CD14-positive monocyte (primary cell): ENCODE data around the gene MIAT. TPM values are rescaled to one million over a fixed set of nuclear protein-coding genes. Genes with fewer than 3 reads are reported as not detected.

Experiments used
- DNase-seq, 3 donors: peaks; one replicate each; pipeline ENCODE4 v3.0.0-alpha.2; 2011 to 2022
- H2AFZ ChIP-seq: 2 replicates; pipeline ENCODE4 v1.6.0; 2012; ENCODE audit warnings: mild to moderate bottlenecking, low read depth, low read length, inconsistent platforms; ENCODE audit not compliant: insufficient read depth, poor library complexity, severe bottlenecking
- H3K27ac ChIP-seq, 2 donors: 1 replicate in 1 of 2; 2 replicates in 1 of 2; pipeline ENCODE4 v1.5.1; 2012 to 2013; ENCODE audit warnings: low read length in 2 of 2, control low read depth in 1 of 2, inconsistent platforms in 1 of 2, low read depth in 1 of 2, mild to moderate bottlenecking in 1 of 2
- H3K27me3 ChIP-seq, 2 donors: one replicate each; pipeline versions ENCODE4 v1.6.0 to v1.6.1; 2011 to 2013; ENCODE audit warnings: low read length in 2 of 2; ENCODE audit not compliant: control insufficient read depth in 2 of 2, insufficient read depth in 2 of 2
- H3K36me3 ChIP-seq, 2 donors: replicated peaks in 1 of 2; 1 replicate in 1 of 2; 2 replicates in 1 of 2; pipeline versions ENCODE4 v1.5.1 to v1.6.1; 2012 to 2013; ENCODE audit warnings: low read length in 2 of 2, control low read depth in 1 of 2, inconsistent platforms in 1 of 2, mild to moderate bottlenecking in 1 of 2; ENCODE audit not compliant: insufficient read depth in 2 of 2, control insufficient read depth in 1 of 2
- H3K4me1 ChIP-seq, 2 donors: 1 replicate in 1 of 2; 2 replicates in 1 of 2; pipeline versions ENCODE4 v1.5.1 to v1.6.1; 2012 to 2013; ENCODE audit warnings: low read length in 2 of 2, control low read depth in 1 of 2, inconsistent platforms in 1 of 2, mild to moderate bottlenecking in 1 of 2, moderate library complexity in 1 of 2; ENCODE audit not compliant: insufficient read depth in 2 of 2, control insufficient read depth in 1 of 2
- H3K4me2 ChIP-seq: replicated peaks from 2 replicates; pipeline ENCODE3; 2012; ENCODE audit warnings: low read length, moderate library complexity, mild to moderate bottlenecking; ENCODE audit not compliant: poor library complexity, severe bottlenecking; ENCODE audit errors: extremely low read depth
- H3K4me3 ChIP-seq, 3 experiments: fragments of 200-600 bp in 1 of 3; sonication (generic) in 1 of 3; replicated peaks in 1 of 3; 1 replicate in 2 of 3; 2 replicates in 1 of 3; pipeline ENCODE4 v1.5.1; 2011 to 2013; ENCODE audit warnings: low read length in 3 of 3, mild to moderate bottlenecking in 3 of 3, control low read depth in 2 of 3, low read depth in 2 of 3, inconsistent platforms in 1 of 3, moderate library complexity in 1 of 3
- H3K79me2 ChIP-seq: 2 replicates; pipeline ENCODE4 v1.6.0; 2012; ENCODE audit warnings: mild to moderate bottlenecking, control low read depth, inconsistent platforms, low read length, moderate library complexity; ENCODE audit not compliant: insufficient read depth
- H3K9ac ChIP-seq: 2 replicates; pipeline ENCODE4 v1.6.0; 2017; ENCODE audit warnings: low read length, mild to moderate bottlenecking; ENCODE audit not compliant: insufficient read depth, poor library complexity, severe bottlenecking
- H3K9me3 ChIP-seq, 2 donors: replicated peaks in 1 of 2; 1 replicate in 1 of 2; 2 replicates in 1 of 2; pipeline versions ENCODE4 v1.5.1 to v1.6.1; 2012 to 2013; ENCODE audit warnings: low read length in 2 of 2, control low read depth in 1 of 2; ENCODE audit not compliant: control insufficient read depth in 1 of 2, insufficient read depth in 1 of 2
- H4K20me1 ChIP-seq: 2 replicates; pipeline ENCODE4 v1.6.0; 2012; ENCODE audit warnings: mild to moderate bottlenecking, low read length, control low read depth, moderate library complexity; ENCODE audit not compliant: insufficient read depth
- H3K27ac Mint-ChIP-seq, 7 donors: one replicate each; pipeline ENCODE4 v1.8.0; 2020; ENCODE audit warnings: mild to moderate bottlenecking in 7 of 7, mixed read lengths in 7 of 7, moderate library complexity in 6 of 7, inconsistent platforms in 2 of 7
- H3K27me3 Mint-ChIP-seq, 3 donors: one replicate each; pipeline ENCODE4 v1.8.0; 2021 to 2022; ENCODE audit warnings: low read depth in 3 of 3, mild to moderate bottlenecking in 3 of 3, mixed read lengths in 3 of 3, moderate library complexity in 3 of 3, inconsistent platforms in 1 of 3
- H3K36me3 Mint-ChIP-seq, 2 donors: one replicate each; pipeline ENCODE4 v1.8.0; 2020; ENCODE audit warnings: mixed read lengths in 2 of 2, inconsistent platforms in 1 of 2, mild to moderate bottlenecking in 1 of 2
- H3K4me1 Mint-ChIP-seq: one replicate; pipeline ENCODE4 v1.8.0; 2020; ENCODE audit warnings: mild to moderate bottlenecking, mixed read lengths
- H3K4me3 Mint-ChIP-seq, 2 donors: one replicate each; pipeline ENCODE4 v1.8.0; 2020; ENCODE audit warnings: mild to moderate bottlenecking in 2 of 2, mixed read lengths in 2 of 2, moderate library complexity in 1 of 2
- H3K9me3 Mint-ChIP-seq, 7 donors: one replicate each; pipeline ENCODE4 v1.8.0; 2020 to 2022; ENCODE audit warnings: mixed read lengths in 7 of 7, mild to moderate bottlenecking in 6 of 7, moderate library complexity in 6 of 7, inconsistent platforms in 2 of 7
- CTCF ChIP-seq: fragments of 200-600 bp; IDR thresholded peaks from one replicate; pipeline ENCODE4 v1.8.0; 2022; ENCODE audit warnings: antibody characterized with exemption, mild to moderate bottlenecking
- WGBS: methylation state at CpG from one replicate; pipeline ENCODE4 v1.1.5; 2013; ENCODE audit warnings: missing lambda C conversion rate; ENCODE audit not compliant: insufficient coverage; 5-methylcytosine and 5-hydroxymethylcytosine counted together
- intact Hi-C, 2 donors: fragments of 100-400 bp; cut with micrococcal nuclease; formaldehyde crosslinking; loops; one replicate each; pipeline versions ENCODE4 v1.15.0 to v1.15.1; 2023
- polyA minus RNA-seq: library from RNA; depleted of rRNA, polyadenylated mRNA; stranded (reverse); fragments of >200 nt; gene quantifications from 2 replicates; pipeline ENCODE4 v1.2.3, GENCODE V29; 2012
- polyA plus RNA-seq, 3 donors: library from polyadenylated mRNA; depleted of rRNA in 1 of 3; unstranded in 2 of 3; stranded (reverse) in 1 of 3; fragments of 300-500 nt in 2 of 3; fragments of >200 nt in 1 of 3; fragmentation: Illumina TruSeq in 2 of 3; gene quantifications; 1 replicate in 2 of 3; 2 replicates in 1 of 3; pipeline ENCODE4 v1.2.3, GENCODE V29; 2012 to 2021
- total RNA-seq, 12 experiments: library from RNA in 1 of 12; stranded (reverse) in 1 of 12; fragments of 120-200 nt in 1 of 12; gene quantifications; one replicate each; pipeline ENCODE4 v1.2.4 and lab custom pipeline; 2013 to 2026; ENCODE audit warnings: mixed read lengths in 6 of 12, inconsistent platforms in 1 of 12

The MIAT gene
- total RNA-seq (2013), result 0.52 TPM
- polyA plus RNA-seq (under 1 TPM; 0.02 to 0.17 (median 0.03) TPM), polyA minus RNA-seq (0.69 and 1.0 TPM in 2 replicates), total RNA-seq (lab: John Stamatoyannopoulos, UW) (2.3 to 102 (median 4.1) reads per million in 11 experiments)

GRCh38 chr22:26656891-26657851 lies at the start of gene MIAT:
Gene MIAT, plus strand, starts transcription at chr22:26657588.
- peaks cover 0 to 3% of the 10 kb centered on the region in 2 donors for H3K9me3 ChIP-seq
- H3K36me3 ChIP-seq, result no peaks in the 10 kb centered on the region
- no peak within 1 kb of the TSS for H3K9ac ChIP-seq
- peaks cover 18 to 28% of the 10 kb centered on the region in 2 donors for H3K27me3 ChIP-seq
- peaks cover 41% of the 10 kb centered on the region for H3K4me1 Mint-ChIP-seq
- TF ChIP-seq CTCF, result no peak
- peaks cover 35 to 43% (median 41%) of the 10 kb centered on the region in 3 donors for H3K27me3 Mint-ChIP-seq
- peaks cover 0 to 2% of the 10 kb centered on the region in 2 donors for H3K36me3 Mint-ChIP-seq
- peak within 1 kb of the TSS in 2 of 3 experiments; percentile 22 to 68 for H3K4me3 ChIP-seq
- intact Hi-C loops, result loop anchor here in 1 of 2 donors (10.0 kb wide), 1 partner anchor 262 kb away; no protein-coding TSS in a partner anchor
- H3K27ac Mint-ChIP-seq, result peak within 1 kb of the TSS in 1 of 7 donors; percentile 68
- H3K4me3 Mint-ChIP-seq, result peak within 1 kb of the TSS; percentile 83 to 93
- WGBS, result under 1% methylated on average over 54 of the region's 62 CpGs
- peaks cover 0 to 7% (median 0%) of the 10 kb centered on the region in 7 donors for H3K9me3 Mint-ChIP-seq
- peaks cover 30 to 35% of the 10 kb centered on the region in 2 donors for H3K4me1 ChIP-seq
- peak in 1 of 3 donors; percentile 27 for DNase-seq
- H3K27ac ChIP-seq, result no peak within 1 kb of the TSS
- H4K20me1 ChIP-seq, result no peaks in the 10 kb centered on the region
- peak within 1 kb of the TSS; percentile 80 for H3K4me2 ChIP-seq
- no peaks in the 10 kb centered on the region for H3K79me2 ChIP-seq
- H2AFZ ChIP-seq, result peak within 1 kb of the TSS; percentile 78

GRCh38 chr22:26608129-26608528 lies 49.3 kb upstream of the MIAT start:
- Mint-ChIP-seq H3K27me3 (peaks cover under 1 to 1% (median 1%) of the 10 kb centered on the region in 3 donors), H3K36me3 (no peaks in the 10 kb centered on the region), H3K4me3 (no peak overlapping the region), H3K4me1 (peaks cover 14% of the 10 kb centered on the region), H3K9me3 (no peaks in the 10 kb centered on the region), H3K27ac (no peak overlapping the region)
- Histone ChIP-seq H3K4me2 (no peak overlapping the region), H3K4me1 (peaks cover 8 to 11% of the 10 kb centered on the region in 2 donors), H4K20me1 (no peaks in the 10 kb centered on the region), H3K27me3 (no peaks in the 10 kb centered on the region), H3K4me3 (no peak overlapping the region), H3K9ac (no peak overlapping the region), H3K36me3 (no peaks in the 10 kb centered on the region), H3K79me2 (no peaks in the 10 kb centered on the region), H3K9me3 (no peaks in the 10 kb centered on the region), H2AFZ (no peak overlapping the region), H3K27ac (no peak overlapping the region)
- no peak for TF ChIP-seq CTCF
- intact Hi-C loops, result no loop called here
- no CpG with 5 or more reads among the region's 2 CpGs for whole genome bisulfite sequencing
- no peak for DNase-seq
